OCI-LY1 (cell line): ENCODE data around the gene MEIOSIN.

Source experiments
- H2AFZ ChIP-seq: fragments of 200-600 bp; sonication (generic), shearing (Covaris generic); 2 replicates; pipeline ENCODE4 v1.6.0; 2014; ENCODE audit warnings: antibody characterized with exemption, mild to moderate bottlenecking, low read length
- H3F3A ChIP-seq: fragments of 200-600 bp; sonication (generic), shearing (Covaris generic); 2 replicates; pipeline ENCODE4 v1.6.0; 2014; ENCODE audit warnings: mild to moderate bottlenecking, antibody characterized with exemption, low read length, moderate library complexity; ENCODE audit not compliant: insufficient read depth
- H3K27ac ChIP-seq: fragments of 200-600 bp; sonication (generic); 2 replicates; pipeline ENCODE4 v1.5.1; 2014; ENCODE audit warnings: low read length, mixed run types, mild to moderate bottlenecking, low read depth; ENCODE audit not compliant: poor library complexity, severe bottlenecking
- H3K27me3 ChIP-seq: fragments of 200-600 bp; sonication (generic); 2 replicates; pipeline ENCODE4 v1.6.0; 2014; ENCODE audit warnings: antibody characterized with exemption, mild to moderate bottlenecking, low read length, moderate library complexity; ENCODE audit not compliant: insufficient read depth
- H3K36me3 ChIP-seq: fragments of 200-600 bp; sonication (generic); 2 replicates; pipeline ENCODE4 v1.6.1; 2014; ENCODE audit warnings: mild to moderate bottlenecking, antibody characterized with exemption, low read length, moderate library complexity, mixed read lengths; ENCODE audit not compliant: insufficient read depth
- H3K4me1 ChIP-seq: fragments of 200-600 bp; sonication (generic); 2 replicates; pipeline ENCODE4 v1.5.1; 2014; ENCODE audit warnings: mild to moderate bottlenecking, low read length, moderate library complexity; ENCODE audit not compliant: insufficient read depth, severe bottlenecking
- H3K4me2 ChIP-seq: fragments of 200-600 bp; sonication (generic), shearing (Covaris generic); 2 replicates; pipeline ENCODE4 v1.6.1; 2014; ENCODE audit warnings: low read length
- H3K4me3 ChIP-seq: fragments of 200-600 bp; sonication (generic); 2 replicates; pipeline ENCODE4 v1.5.1; 2014; ENCODE audit warnings: low read length, low read depth, mild to moderate bottlenecking, mixed read lengths; ENCODE audit not compliant: poor library complexity, severe bottlenecking
- H3K79me2 ChIP-seq: fragments of 200-600 bp; shearing (Covaris generic); 2 replicates; pipeline ENCODE4 v1.6.1; 2016; ENCODE audit warnings: mixed run types, low read length, mixed read lengths; ENCODE audit not compliant: insufficient read depth
- H3K9ac ChIP-seq: fragments of 200-600 bp; sonication (generic), shearing (Covaris generic); 2 replicates; pipeline ENCODE4 v1.6.1; 2014; ENCODE audit warnings: mild to moderate bottlenecking, low read length, mixed read lengths
- H3K9me2 ChIP-seq: fragments of 200-600 bp; sonication (generic), shearing (Covaris generic); 2 replicates; pipeline ENCODE4 v1.6.1; 2014; ENCODE audit warnings: low read depth, mild to moderate bottlenecking, low read length, mixed read lengths
- H3K9me3 ChIP-seq: fragments of 200-600 bp; shearing (Covaris generic); 2 replicates; pipeline ENCODE4 v1.6.1; 2014; ENCODE audit warnings: low read length, mixed read lengths
- H4K20me1 ChIP-seq: fragments of 200-600 bp; sonication (generic), shearing (Covaris generic); 2 replicates; pipeline ENCODE4 v1.6.0; 2016; ENCODE audit warnings: mild to moderate bottlenecking, low read length; ENCODE audit not compliant: insufficient read depth
- CTCF ChIP-seq: fragments of 200-600 bp; sonication (generic), shearing (Covaris generic); IDR thresholded peaks from 2 replicates; pipeline ENCODE4 v1.5.1; 2017; ENCODE audit warnings: mild to moderate bottlenecking, antibody characterized with exemption, low read length, moderate library complexity, mixed read lengths
- EZH2 ChIP-seq: fragments of 200-600 bp; sonication (generic), shearing (Covaris generic); IDR thresholded peaks from 2 replicates; pipeline ENCODE4 v1.8.0; 2017; ENCODE audit warnings: borderline replicate concordance, mixed run types, mild to moderate bottlenecking, antibody characterized with exemption, low read length, moderate library complexity, mixed read lengths

MEIOSIN gene

GRCh38 chr19:45791744-45792469 lies 58.7 kb downstream of the MEIOSIN start:
- Histone ChIP-seq H3K4me1 (peaks cover 16% of the 10 kb centered on the region), H3K9ac (peak overlapping the region; percentile 81), H3K9me2 (no peaks in the 10 kb centered on the region), H3K27ac (no peak overlapping the region), H3K36me3 (peaks cover 35% of the 10 kb centered on the region), H3K4me2 (peak overlapping the region; percentile 93), H3K9me3 (no peaks in the 10 kb centered on the region), H3K79me2 (0 out of 2 replicates have a peak, but pooled peaks cover 4% of the 10 kb centered on the region), H3K4me3 (peak overlapping the region; percentile 89), H2AFZ (no peak overlapping the region), H4K20me1 (no peaks in the 10 kb centered on the region), H3F3A (no peaks in the 10 kb centered on the region), H3K27me3 (no peaks in the 10 kb centered on the region)
- TF ChIP-seq EZH2 (no peak), CTCF (no peak)

GRCh38 chr19:45792470-45793177 lies 59.4 kb downstream of the MEIOSIN start, which contains the start of gene DMWD:
Gene DMWD, minus strand, starts transcription at chr19:45792845. Its CDS starts 89 bp downstream, at chr19:45792756.
- Histone ChIP-seq H3K4me1 (peaks cover 16% of the 10 kb centered on the region), H3K9ac (peak within 1 kb of the TSS; percentile 81), H3K79me2 (0 out of 2 replicates have a peak, but pooled peaks cover 4% of the 10 kb centered on the region), H3K9me2 (no peaks in the 10 kb centered on the region), H3K36me3 (peaks cover 28% of the 10 kb centered on the region), H3K9me3 (no peaks in the 10 kb centered on the region), H3K4me3 (peak within 1 kb of the TSS; percentile 89), H3F3A (no peaks in the 10 kb centered on the region), H2AFZ (no peak within 1 kb of the TSS), H4K20me1 (no peaks in the 10 kb centered on the region), H3K27me3 (no peaks in the 10 kb centered on the region), H3K27ac (no peak within 1 kb of the TSS), H3K4me2 (peak within 1 kb of the TSS; percentile 93)
- TF ChIP-seq EZH2 (no peak), CTCF (no peak)

GRCh38 chr19:45793178-45793564 lies 59.9 kb downstream of the MEIOSIN start:
- Histone ChIP-seq H3K27me3 (no peaks in the 10 kb centered on the region), H3K4me3 (peak overlapping the region; percentile 24), H3K27ac (no peak overlapping the region), H3K9me2 (no peaks in the 10 kb centered on the region), H3K9me3 (no peaks in the 10 kb centered on the region), H4K20me1 (no peaks in the 10 kb centered on the region), H2AFZ (no peak overlapping the region), H3K79me2 (0 out of 2 replicates have a peak, but pooled peaks cover 4% of the 10 kb centered on the region), H3K36me3 (peaks cover 22% of the 10 kb centered on the region), H3K9ac (no peak overlapping the region), H3F3A (no peaks in the 10 kb centered on the region), H3K4me1 (peaks cover 16% of the 10 kb centered on the region), H3K4me2 (peak overlapping the region; percentile 25)
- TF ChIP-seq CTCF = no peak
- TF ChIP-seq EZH2 = no peak
